DND-41 (cell line): Measurements from ENCODE around the gene IBA57.
A peak's percentile ranks its signal among the peaks of the same experiment; 100 is the strongest.

Experiments
- ATAC-seq: fragments of 200-7000 bp; cut with Tn5 transposase; 3 replicates; pipeline ENCODE4 v1.9.1; 2021; ENCODE audit warnings: low read depth; ENCODE audit not compliant: insufficient read depth
- DNase-seq: peaks from one replicate; pipeline ENCODE4 v3.0.0-alpha.2; 2020
- H2AFZ ChIP-seq: 2 replicates; pipeline ENCODE4 v1.6.0; 2012; ENCODE audit warnings: low read depth, low read length
- H3K27ac ChIP-seq: 2 replicates; pipeline ENCODE4 v1.5.1; 2012; ENCODE audit warnings: low read length, inconsistent platforms
- H3K27me3 ChIP-seq: fragments of 200-600 bp; sonication (generic); 2 replicates; pipeline ENCODE4 v1.6.0; 2012; ENCODE audit warnings: low read length, mild to moderate bottlenecking, inconsistent platforms; ENCODE audit not compliant: insufficient read depth, poor library complexity
- H3K36me3 ChIP-seq: 2 replicates; pipeline ENCODE4 v1.5.1; 2012; ENCODE audit warnings: low read length, inconsistent platforms; ENCODE audit not compliant: insufficient read depth
- H3K4me1 ChIP-seq: 2 replicates; pipeline ENCODE4 v1.5.1; 2012; ENCODE audit warnings: mild to moderate bottlenecking, low read length; ENCODE audit not compliant: insufficient read depth
- H3K4me2 ChIP-seq: 2 replicates; pipeline ENCODE4 v1.6.0; 2012; ENCODE audit warnings: mild to moderate bottlenecking, moderate library complexity, low read length, inconsistent platforms; ENCODE audit not compliant: insufficient read depth
- H3K4me3 ChIP-seq, 2 experiments: fragments of 200-600 bp in 1 of 2; shearing (Covaris generic) in 1 of 2; 2 replicates each; pipeline ENCODE4 v1.5.1; 2012 to 2016; ENCODE audit warnings: inconsistent platforms in 2 of 2, low read length in 2 of 2, mild to moderate bottlenecking in 2 of 2, low read depth in 1 of 2, moderate library complexity in 1 of 2
- H3K79me2 ChIP-seq: 2 replicates; pipeline ENCODE4 v1.6.0; 2012; ENCODE audit warnings: low read length, inconsistent platforms; ENCODE audit not compliant: insufficient read depth
- H3K9ac ChIP-seq: 2 replicates; pipeline ENCODE4 v1.6.0; 2012; ENCODE audit warnings: low read depth, mild to moderate bottlenecking, inconsistent platforms, low read length, moderate library complexity
- H3K9me3 ChIP-seq: 2 replicates; pipeline ENCODE4 v1.5.1; 2012; ENCODE audit warnings: low read length, moderate library complexity, mild to moderate bottlenecking, inconsistent platforms; ENCODE audit not compliant: insufficient read depth, severe bottlenecking
- H4K20me1 ChIP-seq: 2 replicates; pipeline ENCODE4 v1.6.0; 2012; ENCODE audit warnings: low read length; ENCODE audit not compliant: insufficient read depth
- EZH2 ChIP-seq: IDR thresholded peaks from 3 replicates; pipeline ENCODE4 v1.6.1; 2012; ENCODE audit warnings: borderline replicate concordance, low read depth, mild to moderate bottlenecking, moderate library complexity, low read length, inconsistent platforms; ENCODE audit not compliant: severe bottlenecking
- TF ChIP-seq, protein P1 (sequence below): IDR thresholded peaks from 2 replicates; pipeline ENCODE4 v1.5.1; 2012; ENCODE audit warnings: borderline replicate concordance, low read length, moderate library complexity, mild to moderate bottlenecking; ENCODE audit not compliant: poor library complexity, severe bottlenecking; ENCODE audit errors: extremely low read depth

IBA57 gene

DNA sequence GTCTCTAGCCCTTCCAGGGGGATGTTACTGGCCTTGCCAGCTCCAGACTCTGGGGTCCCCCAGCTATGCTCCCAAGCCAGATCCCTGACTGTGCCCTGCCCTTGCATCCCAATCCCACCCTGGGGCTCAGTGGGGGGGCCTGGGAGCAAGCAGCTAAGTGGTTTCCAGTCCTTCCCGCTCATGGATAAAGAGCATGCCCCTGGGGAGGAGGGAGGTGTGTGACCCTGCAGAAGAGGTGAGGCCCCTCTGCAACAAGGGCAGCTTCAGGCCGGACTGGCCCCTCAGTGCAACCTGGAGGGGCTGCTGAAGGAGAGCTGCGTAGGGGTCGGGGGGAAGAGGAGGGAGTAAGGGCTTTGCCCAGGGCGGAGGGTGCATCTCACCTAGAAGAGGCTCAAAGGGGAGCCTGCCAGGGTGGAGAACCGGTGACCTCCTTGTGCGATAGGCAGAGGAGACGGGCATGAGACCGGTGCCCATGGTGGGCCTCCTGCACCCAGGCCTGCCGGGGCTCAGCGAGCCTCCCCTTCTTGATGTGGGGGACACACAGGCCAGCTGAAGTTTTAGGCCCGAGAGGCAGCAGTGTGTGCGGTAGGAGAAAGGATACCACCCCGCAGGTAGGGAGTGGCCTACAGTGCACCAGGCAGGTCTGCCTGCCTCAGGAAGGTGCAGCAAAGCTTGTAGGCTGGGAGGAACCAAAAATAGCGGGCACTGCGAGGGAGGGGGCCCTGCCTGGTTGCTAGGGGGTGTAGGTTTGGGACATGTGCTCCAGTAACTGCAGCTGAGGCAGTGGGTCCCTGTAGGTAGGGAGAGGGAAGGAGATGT, 45.3 kb downstream of the IBA57 start:
- TF ChIP-seq EZH2 = no peak
- TF ChIP-seq, protein P1, sequence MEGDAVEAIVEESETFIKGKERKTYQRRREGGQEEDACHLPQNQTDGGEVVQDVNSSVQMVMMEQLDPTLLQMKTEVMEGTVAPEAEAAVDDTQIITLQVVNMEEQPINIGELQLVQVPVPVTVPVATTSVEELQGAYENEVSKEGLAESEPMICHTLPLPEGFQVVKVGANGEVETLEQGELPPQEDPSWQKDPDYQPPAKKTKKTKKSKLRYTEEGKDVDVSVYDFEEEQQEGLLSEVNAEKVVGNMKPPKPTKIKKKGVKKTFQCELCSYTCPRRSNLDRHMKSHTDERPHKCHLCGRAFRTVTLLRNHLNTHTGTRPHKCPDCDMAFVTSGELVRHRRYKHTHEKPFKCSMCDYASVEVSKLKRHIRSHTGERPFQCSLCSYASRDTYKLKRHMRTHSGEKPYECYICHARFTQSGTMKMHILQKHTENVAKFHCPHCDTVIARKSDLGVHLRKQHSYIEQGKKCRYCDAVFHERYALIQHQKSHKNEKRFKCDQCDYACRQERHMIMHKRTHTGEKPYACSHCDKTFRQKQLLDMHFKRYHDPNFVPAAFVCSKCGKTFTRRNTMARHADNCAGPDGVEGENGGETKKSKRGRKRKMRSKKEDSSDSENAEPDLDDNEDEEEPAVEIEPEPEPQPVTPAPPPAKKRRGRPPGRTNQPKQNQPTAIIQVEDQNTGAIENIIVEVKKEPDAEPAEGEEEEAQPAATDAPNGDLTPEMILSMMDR = no peak
- H3K27me3 ChIP-seq = no peaks in the 10 kb centered on the region
- H3K36me3 ChIP-seq = peaks cover 19% of the 10 kb centered on the region
- no peak overlapping the region for H3K4me2 ChIP-seq
- peaks cover 6% of the 10 kb centered on the region for H3K79me2 ChIP-seq
- H3K27ac ChIP-seq = no peak overlapping the region
- peaks cover 25% of the 10 kb centered on the region for H3K4me1 ChIP-seq
- DNase-seq (no peak), ATAC-seq (no peak)
- no peak overlapping the region for H3K4me3 ChIP-seq
- H3K9ac ChIP-seq = no peak overlapping the region
- no peaks in the 10 kb centered on the region for H3K9me3 ChIP-seq
- H2AFZ ChIP-seq = no peak overlapping the region
- H4K20me1 ChIP-seq = peaks cover 27% of the 10 kb centered on the region

DNA sequence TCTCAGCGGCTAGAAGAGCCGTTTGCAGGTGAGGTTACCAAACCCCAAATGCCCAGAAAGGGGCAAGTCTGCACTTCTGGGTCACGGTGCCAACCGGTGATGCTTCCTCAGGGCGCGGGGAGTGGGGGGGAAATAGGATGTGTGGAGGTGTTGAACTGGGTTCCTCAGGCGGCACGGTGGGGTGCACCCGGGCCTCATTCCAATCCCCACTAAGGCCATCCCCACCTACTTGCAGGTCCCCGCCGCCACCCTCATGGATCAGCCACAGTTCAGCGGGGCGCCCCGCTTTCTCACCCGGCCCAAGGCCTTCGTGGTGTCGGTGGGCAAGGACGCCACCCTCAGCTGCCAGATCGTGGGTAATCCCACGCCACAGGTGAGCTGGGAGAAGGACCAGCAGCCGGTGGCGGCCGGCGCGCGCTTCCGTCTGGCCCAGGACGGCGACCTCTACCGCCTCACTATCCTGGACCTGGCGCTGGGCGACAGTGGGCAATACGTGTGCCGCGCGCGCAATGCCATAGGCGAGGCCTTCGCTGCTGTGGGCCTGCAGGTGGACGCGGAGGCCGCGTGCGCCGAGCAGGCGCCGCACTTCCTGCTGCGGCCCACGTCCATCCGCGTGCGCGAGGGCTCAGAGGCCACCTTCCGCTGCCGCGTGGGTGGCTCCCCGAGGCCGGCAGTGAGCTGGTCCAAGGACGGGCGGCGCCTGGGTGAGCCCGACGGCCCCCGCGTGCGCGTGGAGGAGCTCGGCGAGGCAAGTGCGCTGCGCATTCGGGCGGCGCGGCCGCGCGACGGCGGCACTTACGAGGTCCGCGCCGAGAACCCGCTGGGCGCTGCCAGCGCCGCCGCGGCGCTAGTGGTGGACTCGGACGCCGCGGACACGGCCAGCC, 46.2 kb downstream of the IBA57 start:
- DNase-seq (no peak), ATAC-seq (no peak)
- H3K4me1 ChIP-seq = peaks cover 25% of the 10 kb centered on the region
- H3K27me3 ChIP-seq = no peaks in the 10 kb centered on the region
- H4K20me1 ChIP-seq = peaks cover 28% of the 10 kb centered on the region
- peaks cover 27% of the 10 kb centered on the region for H3K36me3 ChIP-seq
- H2AFZ ChIP-seq = no peak overlapping the region
- H3K9me3 ChIP-seq = no peaks in the 10 kb centered on the region
- H3K27ac ChIP-seq = no peak overlapping the region
- H3K79me2 ChIP-seq = peaks cover 6% of the 10 kb centered on the region
- H3K9ac ChIP-seq = no peak overlapping the region
- TF ChIP-seq, protein P1 = no peak
- TF ChIP-seq EZH2 = no peak
- H3K4me3 ChIP-seq = no peak overlapping the region
- H3K4me2 ChIP-seq = no peak overlapping the region

DNA sequence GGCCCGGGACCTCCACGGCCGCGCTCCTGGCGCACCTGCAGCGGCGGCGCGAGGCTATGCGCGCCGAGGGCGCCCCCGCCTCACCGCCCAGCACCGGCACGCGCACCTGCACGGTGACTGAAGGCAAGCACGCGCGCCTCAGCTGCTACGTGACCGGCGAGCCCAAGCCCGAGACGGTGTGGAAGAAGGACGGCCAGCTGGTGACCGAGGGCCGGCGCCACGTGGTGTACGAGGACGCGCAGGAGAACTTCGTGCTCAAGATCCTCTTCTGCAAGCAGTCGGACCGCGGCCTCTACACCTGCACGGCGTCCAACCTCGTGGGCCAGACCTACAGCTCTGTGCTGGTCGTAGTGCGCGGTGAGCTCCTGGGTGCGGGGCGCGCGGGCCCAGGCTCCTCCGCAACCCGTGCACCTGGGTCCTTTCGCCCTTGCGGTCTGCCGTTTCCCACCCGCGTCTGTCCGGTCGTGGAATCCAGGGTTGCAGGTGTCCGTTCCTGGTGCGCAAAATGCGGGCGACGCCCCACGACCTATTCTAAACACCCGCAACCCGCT, 46.9 kb downstream of the IBA57 start:
- peak overlapping the region; percentile 95 for H3K4me2 ChIP-seq
- H3K27me3 ChIP-seq = no peaks in the 10 kb centered on the region
- peak overlapping the region; percentile 50 for H3K27ac ChIP-seq
- peaks cover 32% of the 10 kb centered on the region for H4K20me1 ChIP-seq
- peaks cover 25% of the 10 kb centered on the region for H3K4me1 ChIP-seq
- no peak for DNase-seq
- H3K36me3 ChIP-seq = peaks cover 34% of the 10 kb centered on the region
- no peaks in the 10 kb centered on the region for H3K9me3 ChIP-seq
- TF ChIP-seq EZH2 = no peak
- TF ChIP-seq, protein P1 = no peak
- H3K4me3 ChIP-seq = peak overlapping the region in 1 of 2 experiments; percentile 80; a peak in 2 of 4 replicates
- no peak overlapping the region for H2AFZ ChIP-seq
- ATAC-seq = no peak
- peaks cover 6% of the 10 kb centered on the region for H3K79me2 ChIP-seq
- no peak overlapping the region; the same call in 1 of the 2 replicates for H3K9ac ChIP-seq
